OCI-LY3 (cell line): ENCODE results near the gene SMCO3.
"Not testable (repeated sequence)": the region's sequence is repeated elsewhere in the genome, so short reads cannot be mapped to it uniquely, and the experiment has no call there.

Experiments used
- EZH2phosphoT487 ChIP-seq: fragments of 200-600 bp; shearing (Covaris generic); IDR thresholded peaks from 2 replicates; pipeline ENCODE4 v1.6.1; 2018; ENCODE audit warnings: antibody characterized with exemption, mixed run types, low read depth
- TF ChIP-seq, protein P1 (sequence below): fragments of 200-600, 300-600 bp; sonication (generic); IDR thresholded peaks from 2 replicates; pipeline ENCODE4 v1.5.1; 2014; ENCODE audit warnings: antibody characterized with exemption, low read length, low read depth

DNA sequence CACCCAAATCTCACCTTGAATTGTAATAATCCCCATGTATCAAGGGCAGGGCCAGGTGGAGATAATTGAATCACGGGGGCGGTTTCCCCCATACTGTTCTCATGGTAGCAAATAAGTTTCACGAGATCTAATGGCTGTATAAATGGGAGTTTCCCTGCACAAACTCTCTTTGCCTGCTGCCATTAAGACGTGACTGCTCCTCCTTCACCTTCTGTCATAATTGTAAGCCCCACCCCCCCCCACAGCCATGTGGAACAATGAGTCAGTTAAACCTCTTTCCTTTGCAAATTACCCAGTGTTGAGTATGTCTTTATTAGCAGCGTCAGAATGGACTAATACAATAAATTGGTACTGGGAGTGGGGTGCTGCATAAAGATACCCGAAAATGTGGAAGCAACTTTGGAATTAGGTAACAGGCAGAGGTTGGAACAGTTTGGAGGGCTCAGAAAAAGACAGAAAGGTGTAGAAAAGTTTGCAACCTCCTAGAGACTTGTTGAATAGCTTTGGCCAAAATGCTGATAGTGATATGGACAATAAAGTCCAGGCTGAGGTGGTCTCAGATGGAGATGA, 54.2 kb downstream of the SMCO3 start:
- TF ChIP-seq, protein P1, sequence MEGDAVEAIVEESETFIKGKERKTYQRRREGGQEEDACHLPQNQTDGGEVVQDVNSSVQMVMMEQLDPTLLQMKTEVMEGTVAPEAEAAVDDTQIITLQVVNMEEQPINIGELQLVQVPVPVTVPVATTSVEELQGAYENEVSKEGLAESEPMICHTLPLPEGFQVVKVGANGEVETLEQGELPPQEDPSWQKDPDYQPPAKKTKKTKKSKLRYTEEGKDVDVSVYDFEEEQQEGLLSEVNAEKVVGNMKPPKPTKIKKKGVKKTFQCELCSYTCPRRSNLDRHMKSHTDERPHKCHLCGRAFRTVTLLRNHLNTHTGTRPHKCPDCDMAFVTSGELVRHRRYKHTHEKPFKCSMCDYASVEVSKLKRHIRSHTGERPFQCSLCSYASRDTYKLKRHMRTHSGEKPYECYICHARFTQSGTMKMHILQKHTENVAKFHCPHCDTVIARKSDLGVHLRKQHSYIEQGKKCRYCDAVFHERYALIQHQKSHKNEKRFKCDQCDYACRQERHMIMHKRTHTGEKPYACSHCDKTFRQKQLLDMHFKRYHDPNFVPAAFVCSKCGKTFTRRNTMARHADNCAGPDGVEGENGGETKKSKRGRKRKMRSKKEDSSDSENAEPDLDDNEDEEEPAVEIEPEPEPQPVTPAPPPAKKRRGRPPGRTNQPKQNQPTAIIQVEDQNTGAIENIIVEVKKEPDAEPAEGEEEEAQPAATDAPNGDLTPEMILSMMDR, result not testable (repeated sequence)
- not testable (repeated sequence) for TF ChIP-seq EZH2phosphoT487
